NK-92 (cell line): Measurements from ENCODE around the gene DENND2A.

Source experiments
- DNase-seq: peaks from one replicate; lab custom pipeline; 2025; ENCODE audit not compliant: unreplicated experiment; lab: John Stamatoyannopoulos, UW

The DENND2A gene

GRCh38 chr7:140476698-140477261 is 163.8 kb downstream of the DENND2A start:
- no peak for DNase-seq

GRCh38 chr7:140475747-140476333 is 164.8 kb downstream of the DENND2A start:
- DNase-seq, result no peak
